ENCODE measurements around the gene CTPS2. TPM values are rescaled to one million over a fixed set of nuclear protein-coding genes. Genes with fewer than 3 reads are reported as not detected.
"Not testable (repeated sequence)": the region's sequence is repeated elsewhere in the genome, so short reads cannot be mapped to it uniquely, and the experiment has no call there.

The CTPS2 gene
- total RNA-seq, 3 donors from 2014 or later: 12.3 to 26.3 (median 21.0) TPM

DNA sequence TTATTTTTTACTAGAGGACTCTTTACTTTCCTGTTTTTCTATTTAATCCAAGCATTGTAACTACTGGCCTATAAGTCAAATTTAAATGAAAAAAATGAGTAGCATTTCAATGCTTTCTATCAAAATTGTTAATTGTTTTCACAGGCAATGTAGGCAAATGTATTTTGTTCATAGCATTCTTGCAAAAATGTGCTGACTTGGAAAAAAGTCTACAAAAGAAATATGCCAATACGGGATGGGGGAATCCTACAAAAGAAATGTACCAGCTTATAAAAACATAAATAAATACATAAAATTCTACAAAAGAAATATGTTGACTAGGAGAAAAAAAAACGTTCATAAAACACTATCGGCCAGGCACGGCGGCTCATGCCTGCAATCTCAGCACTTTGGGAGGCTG lies 77.4 kb downstream of the CTPS2 start:
- peaks cover 0 to 15% of the 10 kb centered on the region in 2 donors for H3K27me3 ChIP-seq
- TF ChIP-seq POLR2AphosphoS5 (IDR thresholded peaks at IDR 0.05) (no peak), POLR2A (IDR thresholded peaks at IDR 0.05) (no peak)
- TF ChIP-seq, protein P1, sequence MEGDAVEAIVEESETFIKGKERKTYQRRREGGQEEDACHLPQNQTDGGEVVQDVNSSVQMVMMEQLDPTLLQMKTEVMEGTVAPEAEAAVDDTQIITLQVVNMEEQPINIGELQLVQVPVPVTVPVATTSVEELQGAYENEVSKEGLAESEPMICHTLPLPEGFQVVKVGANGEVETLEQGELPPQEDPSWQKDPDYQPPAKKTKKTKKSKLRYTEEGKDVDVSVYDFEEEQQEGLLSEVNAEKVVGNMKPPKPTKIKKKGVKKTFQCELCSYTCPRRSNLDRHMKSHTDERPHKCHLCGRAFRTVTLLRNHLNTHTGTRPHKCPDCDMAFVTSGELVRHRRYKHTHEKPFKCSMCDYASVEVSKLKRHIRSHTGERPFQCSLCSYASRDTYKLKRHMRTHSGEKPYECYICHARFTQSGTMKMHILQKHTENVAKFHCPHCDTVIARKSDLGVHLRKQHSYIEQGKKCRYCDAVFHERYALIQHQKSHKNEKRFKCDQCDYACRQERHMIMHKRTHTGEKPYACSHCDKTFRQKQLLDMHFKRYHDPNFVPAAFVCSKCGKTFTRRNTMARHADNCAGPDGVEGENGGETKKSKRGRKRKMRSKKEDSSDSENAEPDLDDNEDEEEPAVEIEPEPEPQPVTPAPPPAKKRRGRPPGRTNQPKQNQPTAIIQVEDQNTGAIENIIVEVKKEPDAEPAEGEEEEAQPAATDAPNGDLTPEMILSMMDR (IDR thresholded peaks at IDR 0.05): no peak
- H3K36me3 ChIP-seq: no peaks in the 10 kb centered on the region
- no peaks in the 10 kb centered on the region for H3K9me3 ChIP-seq
- no peak overlapping the region for H3K4me3 ChIP-seq
- DNase-seq (ENCODE audit: low spot score in 2 of 2): no peak
- H3K4me1 ChIP-seq: no peaks in the 10 kb centered on the region
- no peak overlapping the region for H3K27ac ChIP-seq
- intact Hi-C loops (cut with DNase I; ENCODE audit: low total_unique reads): no loop called here

DNA sequence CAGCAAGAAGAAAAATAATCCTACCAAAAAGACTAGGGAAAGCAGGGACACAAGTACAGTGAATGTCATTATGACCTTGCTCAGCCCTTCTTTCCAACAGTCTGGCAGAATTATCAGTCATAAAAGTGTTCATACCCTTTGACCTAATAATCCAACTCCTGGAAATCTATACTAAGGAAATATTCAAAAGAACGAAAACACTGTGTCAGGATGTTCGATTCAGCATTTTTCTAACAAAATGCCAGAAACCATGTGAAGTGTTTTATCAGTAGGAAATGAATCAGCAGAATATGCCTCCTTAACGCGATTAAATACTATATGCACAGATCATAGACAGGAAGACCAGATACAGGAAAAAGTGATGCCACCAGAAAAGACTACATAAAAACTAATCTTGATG lies 78.7 kb downstream of the CTPS2 start:
- no peak overlapping the region for H3K4me3 ChIP-seq
- no peak for DNase-seq (ENCODE audit: low spot score in 2 of 2)
- H3K27ac ChIP-seq: no peak overlapping the region
- TF ChIP-seq, protein P1 (IDR thresholded peaks at IDR 0.05): no peak
- TF ChIP-seq POLR2A (IDR thresholded peaks at IDR 0.05) (no peak), POLR2AphosphoS5 (IDR thresholded peaks at IDR 0.05) (no peak)
- no peaks in the 10 kb centered on the region for H3K4me1 ChIP-seq
- intact Hi-C loops (cut with DNase I; ENCODE audit: low total_unique reads): no loop called here
- H3K36me3 ChIP-seq: no peaks in the 10 kb centered on the region
- H3K27me3 ChIP-seq: peaks cover 0 to 15% of the 10 kb centered on the region in 2 donors
- no peaks in the 10 kb centered on the region for H3K9me3 ChIP-seq

DNA sequence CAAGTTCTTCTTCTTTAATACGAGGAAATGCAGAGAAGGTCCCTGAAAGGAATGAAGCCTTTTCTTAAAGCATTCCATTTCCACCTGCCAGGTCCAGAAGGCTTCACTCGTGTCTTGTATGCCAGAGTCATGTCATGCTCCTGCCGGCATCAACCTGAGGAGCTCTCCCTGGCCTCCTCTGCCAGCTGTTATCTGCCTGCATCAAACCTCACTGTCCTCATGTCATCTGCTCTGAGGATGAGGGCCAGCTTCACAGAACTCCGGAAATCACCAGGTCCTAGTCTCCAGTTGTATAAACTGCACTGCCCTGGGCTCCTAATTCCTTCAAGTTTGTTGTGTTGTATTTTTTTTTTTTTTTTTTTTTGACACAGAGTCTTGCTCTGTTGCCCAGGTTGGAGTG lies 82.6 kb downstream of the CTPS2 start:
- no peaks in the 10 kb centered on the region for H3K9me3 ChIP-seq
- H3K27ac ChIP-seq: no peak overlapping the region
- H3K27me3 ChIP-seq: peaks cover 0 to 17% of the 10 kb centered on the region in 2 donors
- H3K4me1 ChIP-seq: no peaks in the 10 kb centered on the region
- no peak overlapping the region for H3K4me3 ChIP-seq
- H3K36me3 ChIP-seq: no peaks in the 10 kb centered on the region
- intact Hi-C loops (cut with DNase I; ENCODE audit: low total_unique reads): no loop called here
- DNase-seq (ENCODE audit: low spot score in 2 of 2): no peak
- TF ChIP-seq, protein P1 (IDR thresholded peaks at IDR 0.05): no peak
- TF ChIP-seq POLR2AphosphoS5 (IDR thresholded peaks at IDR 0.05): no peak
- TF ChIP-seq POLR2A (IDR thresholded peaks at IDR 0.05): no peak

DNA sequence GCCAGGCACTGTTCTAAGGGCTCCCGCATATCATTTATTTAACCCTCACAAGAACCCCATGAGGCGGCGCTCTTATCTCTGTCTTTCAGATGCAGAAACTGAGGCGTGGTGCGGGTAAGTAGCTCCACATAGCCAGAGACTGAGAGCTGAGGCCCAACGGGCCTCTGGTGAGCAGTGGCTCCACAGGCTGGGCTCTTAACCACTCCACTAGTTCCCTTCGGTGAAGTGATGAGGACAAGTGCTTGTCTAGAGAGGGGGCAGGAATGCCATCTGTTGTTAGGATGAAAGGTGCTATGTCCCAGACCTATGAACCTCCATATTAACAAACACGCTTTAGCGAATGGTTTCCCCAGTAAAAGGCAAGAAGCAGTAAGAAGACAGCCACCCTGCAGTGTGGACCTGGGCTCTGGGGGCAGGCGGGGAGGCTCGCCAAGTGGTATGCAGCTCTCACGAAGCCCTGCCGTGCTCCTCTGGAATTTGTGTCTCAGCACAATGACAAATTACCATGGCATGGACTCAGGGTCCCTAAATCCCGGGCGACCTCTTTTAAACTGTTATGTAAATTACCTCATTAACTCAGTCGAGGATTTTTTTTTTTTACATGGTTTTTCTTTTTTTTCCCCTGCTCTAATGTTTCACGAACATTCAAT lies 83.4 kb downstream of the CTPS2 start:
- no peak for TF ChIP-seq POLR2A (IDR thresholded peaks at IDR 0.05)
- TF ChIP-seq, protein P1 (IDR thresholded peaks at IDR 0.05): no peak
- no peak for TF ChIP-seq POLR2AphosphoS5 (IDR thresholded peaks at IDR 0.05)
- no peak for DNase-seq (ENCODE audit: low spot score in 2 of 2)
- intact Hi-C loops (cut with DNase I; ENCODE audit: low total_unique reads): no loop called here
- Histone ChIP-seq H3K4me1 (no peaks in the 10 kb centered on the region), H3K9me3 (no peaks in the 10 kb centered on the region), H3K27ac (no peak overlapping the region), H3K4me3 (no peak overlapping the region), H3K36me3 (no peaks in the 10 kb centered on the region), H3K27me3 (peaks cover 0 to 17% of the 10 kb centered on the region in 2 donors)

DNA sequence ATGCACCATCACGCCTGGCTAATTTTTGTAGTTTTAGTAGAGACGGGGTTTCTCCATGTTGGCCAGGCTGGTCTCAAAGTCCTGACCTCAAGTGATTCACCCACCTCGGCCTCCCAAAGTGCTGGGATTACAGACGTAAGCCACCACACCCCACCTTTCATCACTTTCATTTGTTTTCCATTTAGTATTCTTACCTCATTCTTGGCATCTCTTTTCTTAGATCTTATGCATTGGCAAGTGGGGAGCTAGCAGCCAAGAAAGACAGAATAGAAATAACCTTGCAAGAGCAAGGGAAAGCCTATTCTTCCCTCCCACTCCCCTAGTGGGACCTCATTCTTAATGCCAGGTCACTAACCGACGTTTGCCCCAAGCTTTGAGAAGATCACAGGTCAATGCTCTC lies 84.0 kb downstream of the CTPS2 start:
- H3K27ac ChIP-seq; DNase-seq (ENCODE audit: low spot score in 2 of 2); H3K4me3 ChIP-seq; H3K36me3 ChIP-seq; H3K4me1 ChIP-seq; H3K9me3 ChIP-seq; intact Hi-C loops (cut with DNase I; ENCODE audit: low total_unique reads): not testable (repeated sequence)
- peaks cover 0 to 17% of the 10 kb centered on the region in 2 donors for H3K27me3 ChIP-seq

All from breast epithelium (tissue), 4 donors.